Naive thymus-derived CD4-positive, alpha-beta T cell (primary cell): ENCODE measurements around the gene MYLK4. TPM values are rescaled to one million over a fixed set of nuclear protein-coding genes. Genes with fewer than 3 reads are reported as not detected.

Source experiments
- ATAC-seq: fragments of 150-1000 bp; cut with Tn5 transposase; 2 replicates; pipeline ENCODE4 v1.10.0; 2021; ENCODE audit warnings: mild to moderate bottlenecking, moderate library complexity
- CTCF ChIA-PET: fragments of 350-600 bp; sonication (Branson Sonifier 250); formaldehyde crosslinking; loops from one replicate; lab custom pipeline; 2021; ENCODE audit warnings: antibody characterized with exemption; lab: Charles Lee
- POLR2A ChIA-PET: fragments of 350-600 bp; sonication (Branson Sonifier 250); formaldehyde crosslinking; loops from one replicate; lab custom pipeline; 2021; ENCODE audit warnings: antibody characterized with exemption, inconsistent platforms; lab: Charles Lee
- DNase-seq, 9 donors: peaks; one replicate each; pipeline versions ENCODE4 v3.0.0 to v3.0.0-alpha.2; 2020 to 2022; ENCODE audit warnings: mixed read lengths in 1 of 9
- H3K27ac ChIP-seq: one replicate; pipeline ENCODE4 v1.7.0; 2013; ENCODE audit warnings: mild to moderate bottlenecking, low read depth, low read length, moderate library complexity
- H3K27me3 ChIP-seq, 2 donors: one replicate each; pipeline ENCODE4 v1.7.0; 2013; ENCODE audit warnings: low read length in 2 of 2, mild to moderate bottlenecking in 2 of 2, moderate library complexity in 2 of 2; ENCODE audit not compliant: control insufficient read depth in 2 of 2, insufficient read depth in 2 of 2
- H3K36me3 ChIP-seq, 3 experiments: 1 replicate in 2 of 3; 2 replicates in 1 of 3; pipeline ENCODE4 v1.7.0; 2013; ENCODE audit warnings: low read length in 3 of 3, mild to moderate bottlenecking in 3 of 3, moderate library complexity in 1 of 3; ENCODE audit not compliant: insufficient read depth in 3 of 3, control insufficient read depth in 2 of 3
- H3K4me1 ChIP-seq, 2 donors: one replicate each; pipeline ENCODE4 v1.7.0; 2013; ENCODE audit warnings: low read length in 2 of 2, mild to moderate bottlenecking in 2 of 2, moderate library complexity in 1 of 2; ENCODE audit not compliant: control insufficient read depth in 2 of 2, insufficient read depth in 2 of 2
- H3K4me3 ChIP-seq: 2 replicates; pipeline ENCODE4 v1.7.0; 2013; ENCODE audit warnings: mild to moderate bottlenecking, low read length
- H3K9me3 ChIP-seq, 3 experiments: 1 replicate in 2 of 3; 2 replicates in 1 of 3; pipeline ENCODE4 v1.7.0; 2013; ENCODE audit warnings: low read length in 3 of 3; ENCODE audit not compliant: control insufficient read depth in 2 of 3
- H3K27ac Mint-ChIP-seq, 9 donors: one replicate each; pipeline ENCODE4 v1.8.0; 2020 to 2022; ENCODE audit warnings: mixed read lengths in 9 of 9, mild to moderate bottlenecking in 8 of 9, moderate library complexity in 5 of 9, inconsistent platforms in 2 of 9
- H3K27me3 Mint-ChIP-seq, 5 donors: one replicate each; pipeline ENCODE4 v1.8.0; 2021 to 2022; ENCODE audit warnings: mixed read lengths in 5 of 5, mild to moderate bottlenecking in 1 of 5
- H3K36me3 Mint-ChIP-seq, 5 donors: one replicate each; pipeline ENCODE4 v1.8.0; 2020 to 2022; ENCODE audit warnings: mixed read lengths in 5 of 5, mild to moderate bottlenecking in 3 of 5, inconsistent platforms in 1 of 5
- H3K4me1 Mint-ChIP-seq, 7 donors: one replicate each; pipeline ENCODE4 v1.8.0; 2020 to 2022; ENCODE audit warnings: mixed read lengths in 7 of 7, mild to moderate bottlenecking in 3 of 7, inconsistent platforms in 1 of 7
- H3K4me3 Mint-ChIP-seq, 10 donors: one replicate each; pipeline ENCODE4 v1.8.0; 2020 to 2022; ENCODE audit warnings: mild to moderate bottlenecking in 10 of 10, mixed read lengths in 10 of 10, moderate library complexity in 6 of 10, inconsistent platforms in 2 of 10
- H3K9me3 Mint-ChIP-seq, 11 donors: one replicate each; pipeline ENCODE4 v1.8.0; 2020 to 2022; ENCODE audit warnings: mixed read lengths in 11 of 11, mild to moderate bottlenecking in 4 of 11, inconsistent platforms in 1 of 11, moderate library complexity in 1 of 11
- intact Hi-C, 2 donors: fragments of 100-400 bp; cut with micrococcal nuclease; formaldehyde crosslinking; loops; one replicate each; pipeline ENCODE4 v1.15.1; 2023
- polyA plus RNA-seq, 2 donors: library from polyadenylated mRNA; unstranded; fragments of 300-500 nt; fragmentation: Illumina TruSeq; gene quantifications; one replicate each; pipeline ENCODE4 v1.2.3, GENCODE V29; 2021
- total RNA-seq, 6 experiments: library from RNA in 5 of 6; stranded (reverse) in 5 of 6; gene quantifications; 1 replicate in 5 of 6; 2 replicates in 1 of 6; pipeline ENCODE4 v1.2.3 and lab custom pipeline; 2021 to 2026

Gene MYLK4
- total and polyA plus RNA-seq, 7 experiments from 2014 or later = 0.23 to 1.6 (median 0.34) TPM; not detected in 1

GRCh38 chr6:2790588-2791449, 40.1 kb upstream of the MYLK4 start:
- ATAC-seq (peak; percentile 73), DNase-seq (peak in 8 of 9 donors; percentile 10 to 61 (median 53))
- Mint-ChIP-seq H3K4me1 (peaks cover 32 to 44% (median 36%) of the 10 kb centered on the region in 7 donors), H3K36me3 (peaks cover 5 to 23% (median 16%) of the 10 kb centered on the region in 5 donors), H3K27me3 (no peaks in the 10 kb centered on the region), H3K27ac (peak overlapping the region; percentile 29 to 90 (median 81)), H3K4me3 (peak overlapping the region in 8 of 10 donors; percentile 12 to 71 (median 56)), H3K9me3 (peaks cover 0 to 2% (median 0%) of the 10 kb centered on the region in 11 donors)
- ChIA-PET CTCF (interaction anchor here (0.6 to 2.6 kb wide), 18 partner anchors 15 to 263 kb away, joined by 3 to 30 read pairs (median 4); partner anchors contain the start of gene SERPINB1), POLR2A (interaction anchor here (0.9 to 1.7 kb wide), 10 partner anchors 19 to 200 kb away, joined by 3 to 8 read pairs (median 5); partner anchors contain the start of gene SERPINB1)
- intact Hi-C loops = loop anchor here (1.0 to 2.0 kb wide), 6 partner anchors 50 to 262 kb away; partner anchors contain the start of gene SERPINB1 (in 2 of the 2)
- peaks cover 0 to 9% (median 0%) of the 10 kb centered on the region in 3 experiments for H3K36me3 ChIP-seq
- H3K27me3 ChIP-seq = no peaks in the 10 kb centered on the region
- H3K27ac ChIP-seq = no peak overlapping the region
- H3K4me1 ChIP-seq = peaks cover 15 to 19% of the 10 kb centered on the region in 2 donors
- H3K4me3 ChIP-seq = no peak overlapping the region
- no peaks in the 10 kb centered on the region for H3K9me3 ChIP-seq

DNA sequence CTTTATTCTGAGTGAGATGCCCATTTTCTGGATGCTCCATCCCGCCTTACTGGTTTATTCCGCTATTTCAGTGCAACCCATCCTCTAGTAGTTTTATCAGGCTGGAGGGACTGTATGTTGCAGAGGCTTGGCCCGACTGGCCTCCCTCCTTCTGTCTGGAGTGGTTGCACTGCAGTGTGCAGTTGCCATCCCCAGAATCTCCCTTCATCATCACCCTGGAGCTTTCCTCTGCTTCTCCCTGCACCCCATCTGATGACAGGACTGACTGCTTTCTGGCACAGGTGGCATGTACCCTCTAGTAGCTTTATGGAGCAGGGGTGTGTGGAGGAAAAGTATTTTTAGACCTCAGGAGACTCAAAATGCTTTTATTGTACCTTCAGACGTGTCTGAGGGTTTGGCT, 35.5 kb upstream of the MYLK4 start:
- ChIA-PET CTCF (no interaction called here), POLR2A (interaction anchor here (0.6 to 1.1 kb wide), 2 partner anchors 11 to 13 kb away, joined by 5 to 6 read pairs; no protein-coding TSS in a partner anchor)
- H3K27ac ChIP-seq = no peak overlapping the region
- H3K9me3 ChIP-seq = no peaks in the 10 kb centered on the region
- peaks cover 11 to 50% (median 21%) of the 10 kb centered on the region in 5 donors for H3K36me3 Mint-ChIP-seq
- H3K4me3 Mint-ChIP-seq = no peak overlapping the region
- no peaks in the 10 kb centered on the region for H3K27me3 ChIP-seq
- DNase-seq (no peak), ATAC-seq (no peak)
- no peaks in the 10 kb centered on the region for H3K9me3 Mint-ChIP-seq
- H3K4me1 ChIP-seq = no peaks in the 10 kb centered on the region
- intact Hi-C loops = no loop called here
- H3K27ac Mint-ChIP-seq = peak overlapping the region in 1 of 9 donors; percentile 48
- peaks cover 0 to 47% (median 0%) of the 10 kb centered on the region in 3 experiments for H3K36me3 ChIP-seq
- H3K27me3 Mint-ChIP-seq = no peaks in the 10 kb centered on the region
- H3K4me1 Mint-ChIP-seq = peaks cover 20 to 39% (median 31%) of the 10 kb centered on the region in 7 donors
- no peak overlapping the region for H3K4me3 ChIP-seq

- DNase-seq (no peak), ATAC-seq (no peak)
- Mint-ChIP-seq H3K9me3 (no peaks in the 10 kb centered on the region), H3K27me3 (no peaks in the 10 kb centered on the region), H3K4me3 (no peak overlapping the region), H3K27ac (no peak overlapping the region), H3K4me1 (peaks cover 16 to 35% (median 27%) of the 10 kb centered on the region in 7 donors), H3K36me3 (peaks cover 14 to 58% (median 22%) of the 10 kb centered on the region in 5 donors)
- Histone ChIP-seq H3K27ac (no peak overlapping the region), H3K36me3 (peaks cover 0 to 60% (median 3%) of the 10 kb centered on the region in 3 experiments), H3K27me3 (no peaks in the 10 kb centered on the region), H3K4me1 (no peaks in the 10 kb centered on the region), H3K9me3 (no peaks in the 10 kb centered on the region), H3K4me3 (no peak overlapping the region)
- ChIA-PET POLR2A (interaction anchor here (1.1 kb wide), 1 partner anchor 12 kb away, joined by 6 read pairs; no protein-coding TSS in a partner anchor), CTCF (interaction anchor here (0.7 kb wide), 1 partner anchor 561 kb away, joined by 3 read pairs; no protein-coding TSS in a partner anchor)
- intact Hi-C loops = no loop called here
These were observed 34.2 kb upstream of the MYLK4 start for GRCh38 chr6:2784930-2785329.

GRCh38 chr6:2784061-2784460, 33.3 kb upstream of the MYLK4 start:
- Histone ChIP-seq H3K27ac (no peak overlapping the region), H3K4me3 (no peak overlapping the region), H3K27me3 (no peaks in the 10 kb centered on the region), H3K9me3 (no peaks in the 10 kb centered on the region), H3K4me1 (no peaks in the 10 kb centered on the region), H3K36me3 (peaks cover 0 to 67% (median 3%) of the 10 kb centered on the region in 3 experiments)
- no peak for DNase-seq
- Mint-ChIP-seq H3K4me3 (no peak overlapping the region), H3K36me3 (peaks cover 14 to 64% (median 24%) of the 10 kb centered on the region in 5 donors), H3K9me3 (no peaks in the 10 kb centered on the region), H3K27ac (peak overlapping the region in 4 of 9 donors; percentile 38 to 77 (median 52)), H3K4me1 (peaks cover 16 to 35% (median 29%) of the 10 kb centered on the region in 7 donors), H3K27me3 (no peaks in the 10 kb centered on the region)
- ChIA-PET CTCF (interaction anchor here (1.4 to 1.7 kb wide), 2 partner anchors 15 to 151 kb away, joined by 4 to 7 read pairs; no protein-coding TSS in a partner anchor), POLR2A (interaction anchor here (0.7 to 1.5 kb wide), 2 partner anchors 57 to 207 kb away, joined by 3 to 5 read pairs; partner anchors contain the start of gene SERPINB1)
- intact Hi-C loops = no loop called here
- ATAC-seq = no peak

- Mint-ChIP-seq H3K27me3 (no peaks in the 10 kb centered on the region), H3K4me3 (no peak overlapping the region), H3K4me1 (peaks cover 21 to 40% (median 29%) of the 10 kb centered on the region in 7 donors), H3K27ac (peak overlapping the region in 3 of 9 donors; percentile 38 to 77 (median 45)), H3K36me3 (peaks cover 14 to 69% (median 24%) of the 10 kb centered on the region in 5 donors), H3K9me3 (no peaks in the 10 kb centered on the region)
- H3K36me3 ChIP-seq = peaks cover 0 to 74% (median 3%) of the 10 kb centered on the region in 3 experiments
- POLR2A ChIA-PET = interaction anchor here (0.7 to 1.5 kb wide), 2 partner anchors 58 to 207 kb away, joined by 3 to 5 read pairs; partner anchors contain the start of gene SERPINB1
- CTCF ChIA-PET = interaction anchor here (1.0 to 1.7 kb wide), 3 partner anchors 14 to 152 kb away, joined by 3 to 7 read pairs (median 4); no protein-coding TSS in a partner anchor
- DNase-seq = no peak
- H3K27ac ChIP-seq = no peak overlapping the region
- H3K9me3 ChIP-seq = no peaks in the 10 kb centered on the region
- peak; percentile 63 for ATAC-seq
- no peaks in the 10 kb centered on the region for H3K4me1 ChIP-seq
- H3K27me3 ChIP-seq = no peaks in the 10 kb centered on the region
- no peak overlapping the region for H3K4me3 ChIP-seq
- intact Hi-C loops = loop anchor here in 1 of 2 donors (2.0 kb wide), 1 partner anchor 15 kb away; no protein-coding TSS in a partner anchor
These were observed 32.7 kb upstream of the MYLK4 start for GRCh38 chr6:2783188-2783963.
